Endothelial cell of umbilical vein (primary cell): ENCODE measurements around the gene XRN1. TPM values are rescaled to one million over a fixed set of nuclear protein-coding genes. Genes with fewer than 3 reads are reported as not detected.

Experiments
- BruUV-seq: library from RNA; stranded (reverse); fragments of 400-500 nt; replicated peaks from 2 replicates; lab custom pipeline; 2021; lab: Mats Ljungman, UMichigan
- CTCF ChIA-PET: fragments of 300-600, 350-600 bp; sonication (Branson Sonifier 250); formaldehyde crosslinking; loops from one replicate; lab custom pipeline; 2021; ENCODE audit warnings: antibody characterized with exemption, inconsistent platforms; lab: Charles Lee
- POLR2A ChIA-PET: fragments of 300-600, 350-600 bp; sonication (Branson Sonifier 250); formaldehyde crosslinking; loops from one replicate; lab custom pipeline; 2021; ENCODE audit warnings: antibody characterized with exemption, inconsistent platforms; lab: Charles Lee
- DNase-seq: peaks from one replicate; pipeline ENCODE4 v3.0.0-alpha.2; 2011; ENCODE audit warnings: low read depth, low spot score
- FAIRE-seq: peaks from 2 replicates; lab custom pipeline; 2011; peaks lifted over from hg19 to GRCh38; lab: Jason Lieb, UNC
- H2AFZ ChIP-seq: 2 replicates; pipeline ENCODE4 v1.6.0; 2012; ENCODE audit warnings: low read depth, low read length, control low read depth, inconsistent platforms
- H3K27ac ChIP-seq: 2 replicates; pipeline ENCODE4 v1.5.1; 2011; ENCODE audit warnings: low read depth, mild to moderate bottlenecking, control low read depth, low read length, moderate library complexity; ENCODE audit not compliant: insufficient read depth
- H3K27me3 ChIP-seq, 2 experiments: 2 replicates each; pipeline versions ENCODE4 v1.6.0 to v1.6.1; 2011; ENCODE audit warnings: low read length in 2 of 2, mixed read lengths in 1 of 2; ENCODE audit not compliant: control insufficient read depth in 2 of 2, insufficient read depth in 2 of 2
- H3K36me3 ChIP-seq, 2 experiments: 2 replicates in 1 of 2; 3 replicates in 1 of 2; pipeline ENCODE4 v1.5.1; 2011; ENCODE audit warnings: low read length in 2 of 2, mild to moderate bottlenecking in 1 of 2, moderate library complexity in 1 of 2; ENCODE audit not compliant: control insufficient read depth in 2 of 2, insufficient read depth in 2 of 2; ENCODE audit errors: extremely low read depth in 1 of 2
- H3K4me1 ChIP-seq: 3 replicates; pipeline ENCODE4 v1.5.1; 2011; ENCODE audit warnings: mild to moderate bottlenecking, low read length; ENCODE audit not compliant: control insufficient read depth, insufficient read depth; ENCODE audit errors: extremely low read depth
- H3K4me2 ChIP-seq: 2 replicates; pipeline ENCODE4 v1.6.1; 2011; ENCODE audit warnings: low read length, control low read depth, mixed read lengths; ENCODE audit not compliant: insufficient read depth
- H3K4me3 ChIP-seq, 3 experiments: fragments of 200-600 bp in 1 of 3; sonication (generic), shearing (Covaris generic) in 1 of 3; replicated peaks in 1 of 3; 2 replicates each; pipeline ENCODE4 v1.5.1; 2011 to 2016; ENCODE audit warnings: control low read depth in 3 of 3, low read length in 3 of 3, mild to moderate bottlenecking in 2 of 3, inconsistent platforms in 1 of 3, low read depth in 1 of 3, moderate library complexity in 1 of 3; ENCODE audit not compliant: insufficient read depth in 1 of 3
- H3K79me2 ChIP-seq: 2 replicates; pipeline ENCODE4 v1.6.0; 2012; ENCODE audit warnings: low read length, inconsistent platforms; ENCODE audit not compliant: control insufficient read depth, insufficient read depth
- H3K9ac ChIP-seq: replicated peaks from 2 replicates; pipeline ENCODE3; 2011; ENCODE audit warnings: low read length, control low read depth; ENCODE audit not compliant: insufficient read depth; ENCODE audit errors: extremely low read depth
- H3K9me1 ChIP-seq: replicated peaks from 3 replicates; pipeline ENCODE4 v1.6.0; 2011; ENCODE audit warnings: mild to moderate bottlenecking, low read length; ENCODE audit not compliant: control insufficient read depth, insufficient read depth; ENCODE audit errors: extremely low read depth
- H3K9me3 ChIP-seq: replicated peaks from 2 replicates; pipeline ENCODE4 v1.5.1; 2012; ENCODE audit warnings: low read length, inconsistent platforms; ENCODE audit not compliant: control insufficient read depth, insufficient read depth
- H4K20me1 ChIP-seq: replicated peaks from 2 replicates; pipeline ENCODE3; 2011; ENCODE audit warnings: mild to moderate bottlenecking, low read length; ENCODE audit not compliant: control insufficient read depth, insufficient read depth; ENCODE audit errors: extremely low read depth
- EZH2 ChIP-seq: IDR thresholded peaks from 2 replicates; pipeline ENCODE4 v1.6.1; 2012; ENCODE audit warnings: borderline replicate concordance, low read depth, mild to moderate bottlenecking, moderate library complexity, low read length, inconsistent platforms; ENCODE audit not compliant: severe bottlenecking
- FOS ChIP-seq: IDR thresholded peaks from 2 replicates; pipeline ENCODE4 v1.6.1; 2011; ENCODE audit warnings: mild to moderate bottlenecking, low read length, moderate library complexity, borderline replicate concordance; ENCODE audit not compliant: insufficient read depth
- GATA2 ChIP-seq: IDR thresholded peaks from 2 replicates; pipeline ENCODE4 v1.7.0; 2011; ENCODE audit warnings: low read depth, mild to moderate bottlenecking, moderate library complexity, mixed read lengths, low read length; ENCODE audit not compliant: insufficient read length, insufficient read depth
- JUN ChIP-seq: IDR thresholded peaks from 2 replicates; pipeline ENCODE4 v1.6.1; 2011; ENCODE audit warnings: borderline replicate concordance, low read depth; ENCODE audit not compliant: insufficient read length, insufficient read depth
- MYC ChIP-seq: IDR thresholded peaks from one replicate; pipeline ENCODE4 v1.6.1; 2011; ENCODE audit warnings: mild to moderate bottlenecking, low read depth, low read length
- POLR2A ChIP-seq: IDR thresholded peaks from 2 replicates; pipeline ENCODE4 v1.6.1; 2012; ENCODE audit warnings: low read depth, mild to moderate bottlenecking, control low read depth, low read length
- POLR2AphosphoS5 ChIP-seq: IDR thresholded peaks from 2 replicates; pipeline ENCODE4 v1.6.1; 2012; ENCODE audit warnings: low read depth, mild to moderate bottlenecking, control low read depth, low read length, moderate library complexity; ENCODE audit not compliant: insufficient read depth
- dilution Hi-C: fragments of 300-500 bp; cut with MboI; formaldehyde crosslinking; loops from one replicate; pipeline ENCODE4 v1.15.0; 2019; ENCODE audit warnings: low sequenced_read_pairs; ENCODE audit not compliant: extremely low pct_ligation_motif_present
- intact Hi-C: fragments of 100-400 bp; cut with micrococcal nuclease; formaldehyde crosslinking; loops from one replicate; pipeline ENCODE4 v1.10.0; 2022
- polyA plus RNA-seq, 4 experiments: library from polyadenylated mRNA; depleted of rRNA in 3 of 4; stranded (reverse) in 3 of 4; unstranded in 1 of 4; fragments of >200 nt; gene quantifications; 2 replicates each; pipeline versions ENCODE4 v1.2.1 to v1.2.3, GENCODE V29; 2011 to 2012; ENCODE audit warnings: missing spikeins in 1 of 4
- total RNA-seq: library from RNA; stranded (reverse); gene quantifications from 2 replicates; pipeline ENCODE4 v1.2.3, GENCODE V29; 2021
- TF ChIP-seq, protein P1 (sequence below): IDR thresholded peaks from 2 replicates; pipeline ENCODE4 v1.6.1; 2011; ENCODE audit not compliant: insufficient read depth, insufficient read length
- TF ChIP-seq, protein P2 (sequence below), 2 donors: IDR thresholded peaks; 1 replicate in 1 of 2; 2 replicates in 1 of 2; pipeline ENCODE4 v1.5.1; 2011; ENCODE audit warnings: low read length in 2 of 2, mild to moderate bottlenecking in 2 of 2, moderate library complexity in 2 of 2, control low read depth in 1 of 2, inconsistent platforms in 1 of 2, low read depth in 1 of 2; ENCODE audit not compliant: insufficient read depth in 1 of 2; ENCODE audit errors: extremely low read depth in 1 of 2

The XRN1 gene
- total and polyA plus RNA-seq, 2 donors (not counting 3 experiments of a cell fraction or from before 2014, with no cell fraction given): 4.4 to 40.0 TPM

DNA sequence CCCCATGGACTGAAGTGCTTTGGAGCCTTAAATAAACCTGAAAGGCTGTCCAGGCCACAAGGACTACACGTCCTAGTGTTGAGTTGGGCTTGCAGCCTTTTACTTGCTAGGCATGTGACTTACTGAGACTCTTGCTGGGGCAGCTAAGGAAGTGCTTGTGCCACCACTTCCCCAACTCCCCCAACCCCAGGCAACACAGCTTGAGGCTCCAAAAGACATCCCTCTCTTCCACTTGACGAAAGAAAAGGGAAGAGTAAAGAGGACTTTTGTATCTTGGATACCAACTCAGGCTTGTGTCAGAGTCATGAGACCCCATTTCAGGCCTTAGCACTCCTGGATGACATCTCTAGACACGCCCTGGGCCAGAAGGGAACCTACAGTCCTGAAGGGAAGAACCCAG is 109.8 kb downstream of the XRN1 start:
- H3K36me3 ChIP-seq: peaks cover 0 to 5% of the 10 kb centered on the region in 2 experiments
- H3K4me2 ChIP-seq: no peak overlapping the region
- no peaks in the 10 kb centered on the region for H3K27me3 ChIP-seq
- POLR2A ChIA-PET: no interaction called here
- no peaks in the 10 kb centered on the region for H4K20me1 ChIP-seq
- H2AFZ ChIP-seq: no peak overlapping the region
- no peak overlapping the region for H3K9ac ChIP-seq
- intact Hi-C loops (no loop called here), dilution Hi-C loops (no loop called here)
- H3K9me3 ChIP-seq: no peaks in the 10 kb centered on the region
- H3K27ac ChIP-seq: no peak overlapping the region
- H3K79me2 ChIP-seq: no peaks in the 10 kb centered on the region
- CTCF ChIA-PET: interaction anchor here (1.3 kb wide), 1 partner anchor 19 kb away, joined by 3 read pairs; no protein-coding TSS in a partner anchor
- H3K4me3 ChIP-seq: no peak overlapping the region
- no peaks in the 10 kb centered on the region for H3K9me1 ChIP-seq
- DNase-seq (no peak), FAIRE-seq (no peak)
- TF ChIP-seq POLR2A (no peak), EZH2 (no peak), JUN (no peak), MYC (no peak), FOS (no peak), GATA2 (no peak), POLR2AphosphoS5 (no peak)
- TF ChIP-seq, protein P1, sequence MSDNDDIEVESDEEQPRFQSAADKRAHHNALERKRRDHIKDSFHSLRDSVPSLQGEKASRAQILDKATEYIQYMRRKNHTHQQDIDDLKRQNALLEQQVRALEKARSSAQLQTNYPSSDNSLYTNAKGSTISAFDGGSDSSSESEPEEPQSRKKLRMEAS: no peak
- TF ChIP-seq, protein P2, sequence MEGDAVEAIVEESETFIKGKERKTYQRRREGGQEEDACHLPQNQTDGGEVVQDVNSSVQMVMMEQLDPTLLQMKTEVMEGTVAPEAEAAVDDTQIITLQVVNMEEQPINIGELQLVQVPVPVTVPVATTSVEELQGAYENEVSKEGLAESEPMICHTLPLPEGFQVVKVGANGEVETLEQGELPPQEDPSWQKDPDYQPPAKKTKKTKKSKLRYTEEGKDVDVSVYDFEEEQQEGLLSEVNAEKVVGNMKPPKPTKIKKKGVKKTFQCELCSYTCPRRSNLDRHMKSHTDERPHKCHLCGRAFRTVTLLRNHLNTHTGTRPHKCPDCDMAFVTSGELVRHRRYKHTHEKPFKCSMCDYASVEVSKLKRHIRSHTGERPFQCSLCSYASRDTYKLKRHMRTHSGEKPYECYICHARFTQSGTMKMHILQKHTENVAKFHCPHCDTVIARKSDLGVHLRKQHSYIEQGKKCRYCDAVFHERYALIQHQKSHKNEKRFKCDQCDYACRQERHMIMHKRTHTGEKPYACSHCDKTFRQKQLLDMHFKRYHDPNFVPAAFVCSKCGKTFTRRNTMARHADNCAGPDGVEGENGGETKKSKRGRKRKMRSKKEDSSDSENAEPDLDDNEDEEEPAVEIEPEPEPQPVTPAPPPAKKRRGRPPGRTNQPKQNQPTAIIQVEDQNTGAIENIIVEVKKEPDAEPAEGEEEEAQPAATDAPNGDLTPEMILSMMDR (IDR thresholded peaks at IDR 0.05; ENCODE audit: extremely low read depth in 1 of 2, insufficient read depth in 1 of 2, low read depth in 1 of 2, low read length in 2 of 2): no peak
- no TSS peak for BruUV-seq
- H3K4me1 ChIP-seq: no peaks in the 10 kb centered on the region
